GM21619 (cell line): ENCODE results near the gene TIPARP.

Experiments used
- ATAC-seq: cut with Tn5 transposase; IDR thresholded peaks from one replicate; pipeline ENCODE4 v1.9.1; 2021; ENCODE audit not compliant: unreplicated experiment

TIPARP gene

GRCh38 chr3:156675830-156676767, 1.7 kb downstream of the TIPARP start:
- ATAC-seq, result no peak

GRCh38 chr3:156676768-156677479, 2.5 kb downstream of the TIPARP start:
- no peak for ATAC-seq

DNA sequence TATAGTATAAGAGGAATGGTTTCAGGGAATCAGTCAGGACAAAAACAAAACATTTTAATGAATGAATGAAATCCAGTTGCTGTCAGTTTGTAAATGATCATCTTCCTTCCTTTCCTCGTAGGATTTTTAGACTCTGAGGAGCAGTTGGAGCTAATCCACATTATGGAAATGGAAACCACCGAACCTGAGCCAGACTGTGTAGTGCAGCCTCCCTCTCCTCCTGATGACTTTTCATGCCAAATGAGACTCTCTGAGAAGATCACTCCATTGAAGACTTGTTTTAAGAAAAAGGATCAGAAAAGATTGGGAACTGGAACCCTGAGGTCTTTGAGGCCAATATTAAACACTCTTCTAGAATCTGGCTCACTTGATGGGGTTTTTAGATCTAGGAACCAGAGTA, 3.1 kb downstream of the TIPARP start:
- ATAC-seq, result no peak

DNA sequence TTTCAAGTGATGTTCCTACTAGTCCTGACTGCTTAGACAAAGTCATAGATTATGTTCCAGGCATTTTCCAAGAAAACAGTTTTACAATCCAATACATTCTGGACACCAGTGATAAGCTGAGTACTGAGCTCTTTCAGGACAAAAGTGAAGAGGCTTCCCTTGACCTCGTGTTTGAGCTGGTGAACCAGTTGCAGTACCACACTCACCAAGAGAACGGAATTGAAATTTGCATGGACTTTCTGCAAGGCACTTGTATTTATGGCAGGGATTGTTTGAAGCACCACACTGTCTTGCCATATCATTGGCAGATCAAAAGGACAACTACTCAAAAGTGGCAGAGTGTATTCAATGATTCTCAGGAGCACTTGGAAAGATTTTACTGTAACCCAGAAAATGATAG, 3.8 kb downstream of the TIPARP start:
- no peak for ATAC-seq

DNA sequence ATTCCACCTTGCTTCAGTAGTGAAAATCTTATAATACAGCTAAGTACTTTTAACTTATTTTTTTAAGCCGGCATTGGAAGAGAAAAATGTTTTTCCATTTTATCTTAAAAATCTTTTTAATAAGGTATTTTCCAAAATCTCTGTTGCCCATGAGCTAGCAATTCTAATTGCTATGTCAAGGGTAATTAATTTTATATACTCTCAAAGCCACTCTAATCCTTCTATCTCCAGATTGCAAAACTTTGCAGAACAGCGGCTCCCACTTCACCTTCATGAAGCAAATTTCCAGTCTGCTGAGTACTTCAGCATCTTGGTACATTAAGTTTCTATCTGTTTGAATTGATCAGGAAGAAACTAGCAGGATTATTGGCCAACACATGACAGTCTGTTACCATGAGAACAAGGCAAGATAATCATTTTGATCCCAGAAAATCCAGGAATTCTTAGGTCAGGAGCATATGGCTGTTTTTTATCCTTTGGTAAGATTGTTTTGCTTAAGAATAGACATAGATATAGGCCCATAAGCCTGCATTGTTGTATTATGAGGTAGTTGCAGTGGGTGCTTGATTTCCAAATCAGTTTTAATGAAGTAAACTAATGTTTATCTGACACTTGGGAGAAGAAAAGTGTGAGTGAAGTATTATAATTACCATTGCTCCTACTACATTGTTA, 6.0 kb downstream of the TIPARP start:
- no peak for ATAC-seq

- peak; percentile 72 for ATAC-seq
Observed at GRCh38 chr3:156681002-156681401, 6.6 kb downstream of the TIPARP start.

DNA sequence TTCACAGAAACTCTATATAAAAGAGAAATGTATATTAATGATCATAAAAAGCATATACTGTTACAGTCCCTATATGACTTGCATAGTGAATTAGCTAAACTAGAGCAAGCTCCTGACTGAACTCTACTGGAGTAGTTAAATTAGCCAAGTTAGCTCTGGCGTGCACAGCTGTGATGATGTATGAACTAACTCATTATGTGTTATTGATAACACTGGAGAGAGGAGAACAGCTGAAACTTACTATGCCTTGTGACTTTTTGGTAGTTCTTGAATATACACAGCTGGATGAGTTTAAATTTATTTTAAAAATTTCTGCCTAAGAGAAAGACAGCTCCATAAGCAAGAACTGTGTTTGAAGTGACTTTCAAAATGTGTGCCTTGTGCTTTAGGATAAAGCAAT, 8.1 kb downstream of the TIPARP start:
- no peak for ATAC-seq

DNA sequence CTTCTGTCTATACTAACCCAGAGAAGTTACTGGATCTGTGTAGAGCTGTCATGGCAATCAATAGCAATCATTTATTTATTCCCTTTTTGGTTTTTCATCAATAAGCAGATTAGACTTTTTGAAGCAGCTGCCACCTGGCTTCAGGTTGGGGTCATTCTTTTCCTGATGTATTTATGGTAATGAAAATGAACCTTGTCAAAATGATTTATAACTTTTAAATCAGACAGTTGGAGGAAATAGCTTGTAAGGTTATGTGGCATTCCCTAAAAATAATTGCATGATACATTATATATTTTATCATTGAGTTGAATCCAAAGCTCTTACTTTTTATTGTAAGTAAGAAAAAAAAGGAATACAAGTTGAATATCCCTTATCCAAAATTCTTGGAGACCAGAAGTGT, 8.6 kb downstream of the TIPARP start:
- ATAC-seq, result no peak

GRCh38 chr3:156685198-156685597, 10.8 kb downstream of the TIPARP start:
- peak; percentile 33 for ATAC-seq

GRCh38 chr3:156685752-156686151, 11.4 kb downstream of the TIPARP start:
- peak; percentile 40 for ATAC-seq

- peak; percentile 38 for ATAC-seq
Observed at GRCh38 chr3:156687023-156687422, 12.6 kb downstream of the TIPARP start.

GRCh38 chr3:156688632-156689452, 14.5 kb downstream of the TIPARP start:
- ATAC-seq, result no peak

DNA sequence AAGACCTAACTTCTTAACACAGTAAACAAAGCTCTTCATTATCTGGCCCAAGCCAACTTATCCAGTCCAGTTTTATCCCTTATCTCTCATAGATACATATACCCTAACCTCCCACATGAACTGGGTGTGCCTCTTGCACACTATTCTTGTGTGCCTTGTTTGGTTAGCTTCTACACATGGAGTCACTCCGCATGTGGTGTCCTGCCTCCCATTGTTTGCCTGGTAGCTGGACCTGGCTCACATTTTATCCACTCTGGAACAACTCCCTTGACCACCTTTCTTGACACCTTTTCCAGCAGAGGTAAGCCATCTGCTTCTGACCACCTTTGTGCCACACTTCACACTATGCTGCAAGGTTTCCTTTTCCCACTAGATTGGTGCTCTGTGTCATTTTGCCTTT, 15.2 kb downstream of the TIPARP start:
- no peak for ATAC-seq

DNA sequence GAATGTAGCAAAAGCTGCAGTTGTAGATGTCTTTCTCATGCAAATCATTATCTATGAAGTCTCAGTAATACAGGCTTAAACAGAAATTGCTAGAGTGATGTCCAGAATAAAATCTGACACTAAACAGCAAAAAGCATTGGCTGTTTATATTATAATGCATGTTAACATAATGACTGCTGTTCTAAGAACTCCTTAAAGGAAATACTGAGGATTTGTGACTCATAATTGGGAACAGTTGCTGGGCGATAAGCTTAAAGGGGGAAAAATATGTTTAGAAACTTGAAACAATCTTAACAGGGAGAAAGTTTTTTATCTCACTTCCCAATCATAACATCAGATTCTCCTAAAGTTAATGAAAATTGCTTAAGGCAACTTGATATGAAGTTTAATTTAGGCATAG, 17.5 kb downstream of the TIPARP start:
- no peak for ATAC-seq

DNA sequence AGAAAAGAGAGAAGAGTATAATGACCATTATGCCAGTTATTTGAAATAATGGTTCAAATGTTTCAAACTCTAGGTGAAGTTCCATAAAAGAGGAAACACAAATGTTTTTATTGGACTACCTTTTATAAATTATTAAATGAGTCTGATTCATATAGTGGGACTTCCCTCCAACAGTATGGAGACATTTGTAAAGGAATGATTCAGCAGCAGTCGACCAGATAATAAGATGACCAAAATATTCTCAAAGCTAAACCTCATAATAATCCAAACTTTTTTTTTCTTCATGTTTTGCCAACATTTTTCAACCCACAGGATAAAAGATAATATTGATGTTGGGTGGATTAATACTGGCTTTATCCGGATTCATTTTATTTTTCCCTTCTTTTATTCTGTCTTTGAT, 18.8 kb downstream of the TIPARP start:
- no peak for ATAC-seq

DNA sequence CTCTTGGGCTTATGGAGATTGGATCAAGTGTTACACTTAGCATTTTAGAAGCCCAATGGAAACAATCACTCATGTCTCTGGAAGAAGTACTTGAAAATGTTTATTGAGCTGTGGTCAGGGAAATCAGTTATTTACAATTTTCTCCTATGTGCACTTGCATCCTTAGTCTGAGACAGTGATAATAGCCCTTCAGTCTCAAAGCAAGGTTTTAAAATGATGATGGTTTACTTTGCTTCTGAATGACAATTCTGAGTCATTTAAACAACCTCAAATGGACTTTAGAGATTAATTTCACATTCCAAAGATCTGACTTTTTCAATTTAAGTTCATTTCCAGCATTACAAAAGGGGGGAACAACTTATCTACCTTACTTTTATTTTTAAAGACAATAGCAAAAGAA, 20.1 kb downstream of the TIPARP start:
- ATAC-seq, result no peak

DNA sequence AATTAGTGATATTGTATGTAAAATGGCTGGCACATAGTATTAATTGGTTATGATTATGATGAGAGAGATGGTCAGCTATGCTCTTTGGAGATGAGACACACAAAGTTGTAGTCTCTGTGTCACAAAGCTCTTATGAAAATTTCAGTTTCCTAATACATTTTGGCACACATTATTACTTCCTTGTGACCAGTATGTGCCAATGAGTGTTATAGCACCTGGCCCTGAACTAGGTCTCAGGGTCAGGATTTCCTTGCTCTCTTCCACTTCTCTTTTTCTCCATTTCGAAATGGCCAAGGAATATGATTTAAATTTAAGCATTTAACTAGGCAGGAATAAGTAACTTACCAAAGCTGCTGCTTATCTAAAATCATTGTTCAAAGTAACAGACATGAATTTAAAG, 28.0 kb downstream of the TIPARP start:
- no peak for ATAC-seq

- no peak for ATAC-seq
Observed at GRCh38 chr3:156704370-156705036, 30.1 kb downstream of the TIPARP start.

DNA sequence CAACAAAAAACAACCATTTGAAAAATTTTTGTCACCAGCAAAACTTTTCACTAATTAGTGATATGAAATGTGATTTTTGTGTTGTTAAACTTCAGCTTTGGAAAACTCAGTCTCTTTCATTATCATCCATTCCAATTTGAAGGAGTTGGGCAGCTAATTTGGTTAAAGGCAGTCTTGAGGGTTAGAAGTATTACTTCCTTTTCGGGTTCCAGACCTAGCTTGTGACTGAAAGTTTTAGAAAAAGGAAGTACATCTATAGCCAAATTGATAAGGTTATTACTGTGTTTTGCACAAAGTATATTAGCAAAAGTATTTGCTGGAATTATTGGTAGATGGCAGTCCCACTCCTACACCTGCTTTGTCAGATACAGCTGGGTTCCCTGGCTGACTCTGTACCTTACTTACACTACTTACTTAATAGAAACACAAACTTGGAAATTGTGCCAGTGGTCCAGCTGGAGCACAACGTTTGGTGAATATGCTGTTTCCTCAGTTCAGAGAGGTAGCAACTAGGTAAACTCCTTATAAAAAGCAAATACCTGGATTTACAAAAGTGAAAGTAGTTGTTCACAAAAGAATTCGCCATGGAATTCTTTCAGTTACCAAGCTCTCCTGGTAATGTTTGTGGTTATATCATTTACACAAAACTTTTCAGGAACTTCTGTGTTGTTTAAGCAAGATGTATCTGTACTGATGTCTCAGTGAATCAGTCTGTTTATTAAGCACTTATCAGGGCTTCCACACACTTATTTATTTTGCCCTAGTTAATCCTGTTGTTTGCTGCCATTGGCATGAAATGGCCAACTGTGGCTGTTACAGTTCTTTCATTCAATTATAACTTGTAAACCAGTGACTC, 31.6 kb downstream of the TIPARP start:
- ATAC-seq, result peak; percentile 64
